ENCODE results near the gene TRAFD1.

DNA sequence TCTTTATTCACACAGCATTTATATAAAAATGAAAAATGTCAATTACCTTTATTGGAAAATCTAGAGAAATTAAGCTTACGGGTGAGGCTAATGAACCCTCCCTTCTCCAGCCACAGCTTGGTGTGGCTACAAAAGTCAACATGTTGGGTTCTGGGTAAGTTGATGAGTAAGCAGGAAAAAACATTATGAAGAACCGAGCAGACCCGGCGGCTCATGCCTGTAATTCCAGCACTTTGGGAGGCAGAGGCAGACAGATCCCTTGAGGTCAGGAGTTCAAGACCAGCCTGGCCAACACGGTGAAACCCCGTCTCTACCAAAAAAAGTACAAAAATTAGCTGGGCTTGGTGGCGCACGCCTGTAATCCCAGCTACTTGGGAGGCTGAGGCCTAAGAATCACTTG, 27.7 kb upstream of the TRAFD1 start:
- TF ChIP-seq, protein P1, sequence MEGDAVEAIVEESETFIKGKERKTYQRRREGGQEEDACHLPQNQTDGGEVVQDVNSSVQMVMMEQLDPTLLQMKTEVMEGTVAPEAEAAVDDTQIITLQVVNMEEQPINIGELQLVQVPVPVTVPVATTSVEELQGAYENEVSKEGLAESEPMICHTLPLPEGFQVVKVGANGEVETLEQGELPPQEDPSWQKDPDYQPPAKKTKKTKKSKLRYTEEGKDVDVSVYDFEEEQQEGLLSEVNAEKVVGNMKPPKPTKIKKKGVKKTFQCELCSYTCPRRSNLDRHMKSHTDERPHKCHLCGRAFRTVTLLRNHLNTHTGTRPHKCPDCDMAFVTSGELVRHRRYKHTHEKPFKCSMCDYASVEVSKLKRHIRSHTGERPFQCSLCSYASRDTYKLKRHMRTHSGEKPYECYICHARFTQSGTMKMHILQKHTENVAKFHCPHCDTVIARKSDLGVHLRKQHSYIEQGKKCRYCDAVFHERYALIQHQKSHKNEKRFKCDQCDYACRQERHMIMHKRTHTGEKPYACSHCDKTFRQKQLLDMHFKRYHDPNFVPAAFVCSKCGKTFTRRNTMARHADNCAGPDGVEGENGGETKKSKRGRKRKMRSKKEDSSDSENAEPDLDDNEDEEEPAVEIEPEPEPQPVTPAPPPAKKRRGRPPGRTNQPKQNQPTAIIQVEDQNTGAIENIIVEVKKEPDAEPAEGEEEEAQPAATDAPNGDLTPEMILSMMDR (IDR thresholded peaks at IDR 0.05), result no peak
- TF ChIP-seq POLR2A (IDR thresholded peaks at IDR 0.05), result no peak
